ENCODE results near the gene PRLH.

DNA sequence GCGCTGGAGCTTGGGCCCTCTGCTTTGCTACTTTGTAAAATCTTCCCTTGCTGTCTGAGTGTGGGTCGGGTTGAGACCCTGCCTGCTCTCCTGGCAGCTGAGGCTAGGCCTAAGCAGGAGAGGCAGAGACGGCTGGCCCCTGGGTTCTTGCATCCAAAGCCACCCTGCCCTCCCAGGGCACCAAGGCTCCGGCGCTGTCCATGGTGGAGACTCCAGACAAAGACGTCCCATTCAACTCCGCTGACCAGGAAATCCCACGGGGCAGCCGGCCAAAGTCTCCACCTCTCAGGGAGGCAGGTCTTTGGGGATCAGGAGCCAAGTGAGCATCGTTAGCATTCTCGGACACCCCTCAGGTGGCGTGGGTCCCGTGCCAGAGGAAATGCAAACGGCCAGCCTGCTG, 2.6 kb upstream of the PRLH start:
- no peak for TF ChIP-seq RAD21 (IDR thresholded peaks at IDR 0.05)
- TF ChIP-seq HNF4G (IDR thresholded peaks at IDR 0.05): no peak
- TF ChIP-seq EGR1 (IDR thresholded peaks at IDR 0.05; ENCODE audit: low read depth in 2 of 2): no peak
- TF ChIP-seq, protein P1, sequence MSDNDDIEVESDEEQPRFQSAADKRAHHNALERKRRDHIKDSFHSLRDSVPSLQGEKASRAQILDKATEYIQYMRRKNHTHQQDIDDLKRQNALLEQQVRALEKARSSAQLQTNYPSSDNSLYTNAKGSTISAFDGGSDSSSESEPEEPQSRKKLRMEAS (IDR thresholded peaks at IDR 0.05): no peak
- no peak for TF ChIP-seq YY1 (IDR thresholded peaks at IDR 0.05)
- TF ChIP-seq, protein P2, sequence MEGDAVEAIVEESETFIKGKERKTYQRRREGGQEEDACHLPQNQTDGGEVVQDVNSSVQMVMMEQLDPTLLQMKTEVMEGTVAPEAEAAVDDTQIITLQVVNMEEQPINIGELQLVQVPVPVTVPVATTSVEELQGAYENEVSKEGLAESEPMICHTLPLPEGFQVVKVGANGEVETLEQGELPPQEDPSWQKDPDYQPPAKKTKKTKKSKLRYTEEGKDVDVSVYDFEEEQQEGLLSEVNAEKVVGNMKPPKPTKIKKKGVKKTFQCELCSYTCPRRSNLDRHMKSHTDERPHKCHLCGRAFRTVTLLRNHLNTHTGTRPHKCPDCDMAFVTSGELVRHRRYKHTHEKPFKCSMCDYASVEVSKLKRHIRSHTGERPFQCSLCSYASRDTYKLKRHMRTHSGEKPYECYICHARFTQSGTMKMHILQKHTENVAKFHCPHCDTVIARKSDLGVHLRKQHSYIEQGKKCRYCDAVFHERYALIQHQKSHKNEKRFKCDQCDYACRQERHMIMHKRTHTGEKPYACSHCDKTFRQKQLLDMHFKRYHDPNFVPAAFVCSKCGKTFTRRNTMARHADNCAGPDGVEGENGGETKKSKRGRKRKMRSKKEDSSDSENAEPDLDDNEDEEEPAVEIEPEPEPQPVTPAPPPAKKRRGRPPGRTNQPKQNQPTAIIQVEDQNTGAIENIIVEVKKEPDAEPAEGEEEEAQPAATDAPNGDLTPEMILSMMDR (IDR thresholded peaks at IDR 0.05; ENCODE audit: low read depth, low read length, missing input control): no peak
- TF ChIP-seq, protein P3, sequence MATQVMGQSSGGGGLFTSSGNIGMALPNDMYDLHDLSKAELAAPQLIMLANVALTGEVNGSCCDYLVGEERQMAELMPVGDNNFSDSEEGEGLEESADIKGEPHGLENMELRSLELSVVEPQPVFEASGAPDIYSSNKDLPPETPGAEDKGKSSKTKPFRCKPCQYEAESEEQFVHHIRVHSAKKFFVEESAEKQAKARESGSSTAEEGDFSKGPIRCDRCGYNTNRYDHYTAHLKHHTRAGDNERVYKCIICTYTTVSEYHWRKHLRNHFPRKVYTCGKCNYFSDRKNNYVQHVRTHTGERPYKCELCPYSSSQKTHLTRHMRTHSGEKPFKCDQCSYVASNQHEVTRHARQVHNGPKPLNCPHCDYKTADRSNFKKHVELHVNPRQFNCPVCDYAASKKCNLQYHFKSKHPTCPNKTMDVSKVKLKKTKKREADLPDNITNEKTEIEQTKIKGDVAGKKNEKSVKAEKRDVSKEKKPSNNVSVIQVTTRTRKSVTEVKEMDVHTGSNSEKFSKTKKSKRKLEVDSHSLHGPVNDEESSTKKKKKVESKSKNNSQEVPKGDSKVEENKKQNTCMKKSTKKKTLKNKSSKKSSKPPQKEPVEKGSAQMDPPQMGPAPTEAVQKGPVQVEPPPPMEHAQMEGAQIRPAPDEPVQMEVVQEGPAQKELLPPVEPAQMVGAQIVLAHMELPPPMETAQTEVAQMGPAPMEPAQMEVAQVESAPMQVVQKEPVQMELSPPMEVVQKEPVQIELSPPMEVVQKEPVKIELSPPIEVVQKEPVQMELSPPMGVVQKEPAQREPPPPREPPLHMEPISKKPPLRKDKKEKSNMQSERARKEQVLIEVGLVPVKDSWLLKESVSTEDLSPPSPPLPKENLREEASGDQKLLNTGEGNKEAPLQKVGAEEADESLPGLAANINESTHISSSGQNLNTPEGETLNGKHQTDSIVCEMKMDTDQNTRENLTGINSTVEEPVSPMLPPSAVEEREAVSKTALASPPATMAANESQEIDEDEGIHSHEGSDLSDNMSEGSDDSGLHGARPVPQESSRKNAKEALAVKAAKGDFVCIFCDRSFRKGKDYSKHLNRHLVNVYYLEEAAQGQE (IDR thresholded peaks at IDR 0.05): peak; percentile 96
- TF ChIP-seq, protein P4, sequence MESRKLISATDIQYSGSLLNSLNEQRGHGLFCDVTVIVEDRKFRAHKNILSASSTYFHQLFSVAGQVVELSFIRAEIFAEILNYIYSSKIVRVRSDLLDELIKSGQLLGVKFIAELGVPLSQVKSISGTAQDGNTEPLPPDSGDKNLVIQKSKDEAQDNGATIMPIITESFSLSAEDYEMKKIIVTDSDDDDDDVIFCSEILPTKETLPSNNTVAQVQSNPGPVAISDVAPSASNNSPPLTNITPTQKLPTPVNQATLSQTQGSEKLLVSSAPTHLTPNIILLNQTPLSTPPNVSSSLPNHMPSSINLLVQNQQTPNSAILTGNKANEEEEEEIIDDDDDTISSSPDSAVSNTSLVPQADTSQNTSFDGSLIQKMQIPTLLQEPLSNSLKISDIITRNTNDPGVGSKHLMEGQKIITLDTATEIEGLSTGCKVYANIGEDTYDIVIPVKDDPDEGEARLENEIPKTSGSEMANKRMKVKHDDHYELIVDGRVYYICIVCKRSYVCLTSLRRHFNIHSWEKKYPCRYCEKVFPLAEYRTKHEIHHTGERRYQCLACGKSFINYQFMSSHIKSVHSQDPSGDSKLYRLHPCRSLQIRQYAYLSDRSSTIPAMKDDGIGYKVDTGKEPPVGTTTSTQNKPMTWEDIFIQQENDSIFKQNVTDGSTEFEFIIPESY (IDR thresholded peaks at IDR 0.05): no peak
- TF ChIP-seq, protein P5, sequence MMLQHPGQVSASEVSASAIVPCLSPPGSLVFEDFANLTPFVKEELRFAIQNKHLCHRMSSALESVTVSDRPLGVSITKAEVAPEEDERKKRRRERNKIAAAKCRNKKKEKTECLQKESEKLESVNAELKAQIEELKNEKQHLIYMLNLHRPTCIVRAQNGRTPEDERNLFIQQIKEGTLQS (IDR thresholded peaks at IDR 0.05): no peak
- no peak for TF ChIP-seq JUND (IDR thresholded peaks at IDR 0.05)
- TF ChIP-seq GABPA (IDR thresholded peaks at IDR 0.05 in 1 of 2, conservative IDR thresholded peaks at IDR 0.05 in 1 of 2): no peak
- no peak for TF ChIP-seq TAF1 (conservative IDR thresholded peaks at IDR 0.05)
- no peak for TF ChIP-seq SP1 (IDR thresholded peaks at IDR 0.05)

Measured in liver (tissue), 3 donors.